H1 (cell line): Measurements from ENCODE around the gene GTF2A2. TPM values are rescaled to one million over a fixed set of nuclear protein-coding genes. Genes with fewer than 3 reads are reported as not detected.

ENCODE experiments used
- ASH2L ChIP-seq: fragments of 200-600, 300-600 bp; sonication (generic); IDR thresholded peaks from one replicate; pipeline ENCODE4 v1.7.1; 2017; ENCODE audit warnings: low read length
- BCL11A ChIP-seq, 2 experiments: IDR thresholded peaks; one replicate each; pipeline ENCODE4 v1.6.1; 2011; ENCODE audit warnings: low read depth in 2 of 2, low read length in 2 of 2, mild to moderate bottlenecking in 2 of 2
- CBX5 ChIP-seq: fragments of 300-800, 300-1000 bp; sonication (generic); IDR thresholded peaks from 2 replicates; pipeline ENCODE4 v1.7.1; 2016; ENCODE audit warnings: antibody characterized with exemption, low read length, low read depth
- CBX8 ChIP-seq: fragments of 300-800, 300-1000 bp; sonication (generic); IDR thresholded peaks from 2 replicates; pipeline ENCODE4 v1.7.1; 2016; ENCODE audit warnings: low read depth, low read length, borderline replicate concordance
- CHD1 ChIP-seq: IDR thresholded peaks from 2 replicates; pipeline ENCODE4 v1.6.1; 2012; ENCODE audit warnings: low read depth, low read length, improper control_type of control experiment
- CREB1 ChIP-seq: IDR thresholded peaks from 2 replicates; pipeline ENCODE4 v1.6.1; 2012; ENCODE audit warnings: inconsistent platforms
- EGR1 ChIP-seq: IDR thresholded peaks from 2 replicates; pipeline ENCODE4 v1.6.1; 2011; ENCODE audit warnings: low read depth, low read length, borderline replicate concordance
- EZH2 ChIP-seq: fragments of 200-600 bp; sonication (generic); IDR thresholded peaks from 2 replicates; pipeline ENCODE4 v1.7.1; 2012; ENCODE audit warnings: low read depth, mild to moderate bottlenecking, moderate library complexity, low read length, inconsistent platforms; ENCODE audit not compliant: severe bottlenecking
- KDM1A ChIP-seq: fragments of 200-600, 300-600 bp; sonication (generic); IDR thresholded peaks from 2 replicates; pipeline ENCODE4 v1.7.1; 2016; ENCODE audit warnings: mild to moderate bottlenecking, low read length, borderline replicate concordance
- PHF8 ChIP-seq: fragments of 200-600 bp; sonication (generic); conservative IDR thresholded peaks from 2 replicates; pipeline ENCODE4 v1.7.1; 2012; ENCODE audit warnings: low read depth, mild to moderate bottlenecking, inconsistent platforms, low read length, moderate library complexity
- POLR2AphosphoS5 ChIP-seq: IDR thresholded peaks from 2 replicates; pipeline ENCODE4 v1.6.1; 2011; ENCODE audit warnings: low read depth, low read length
- RFX5 ChIP-seq: IDR thresholded peaks from 2 replicates; pipeline ENCODE4 v1.6.1; 2011; ENCODE audit warnings: low read depth, low read length, improper control_type of control experiment, borderline replicate concordance
- RNF2 ChIP-seq: fragments of 200-900, 300-1000 bp; sonication (generic); IDR thresholded peaks from 2 replicates; pipeline ENCODE4 v1.7.1; 2016; ENCODE audit warnings: borderline replicate concordance, low read depth, mild to moderate bottlenecking, antibody characterized with exemption, low read length; ENCODE audit not compliant: poor library complexity, severe bottlenecking; ENCODE audit errors: missing control alignments
- RXRA ChIP-seq: IDR thresholded peaks from 2 replicates; pipeline ENCODE4 v1.6.1; 2011; ENCODE audit warnings: low read depth, mild to moderate bottlenecking, low read length, moderate library complexity; ENCODE audit not compliant: insufficient read depth
- SIX5 ChIP-seq: IDR thresholded peaks from 2 replicates; pipeline ENCODE4 v1.6.1; 2011; ENCODE audit warnings: mild to moderate bottlenecking, low read depth, low read length
- SP4 ChIP-seq: IDR thresholded peaks from 2 replicates; pipeline ENCODE4 v1.6.1; 2012; ENCODE audit warnings: low read length, inconsistent platforms
- SUZ12 ChIP-seq: fragments of 200-600 bp; sonication (generic); IDR thresholded peaks from 2 replicates; pipeline ENCODE4 v1.6.1; 2012; ENCODE audit warnings: mild to moderate bottlenecking, inconsistent platforms, low read length, moderate library complexity, mixed read lengths
- TBP ChIP-seq: IDR thresholded peaks from 2 replicates; pipeline ENCODE4 v1.6.1; 2011; ENCODE audit warnings: low read depth, low read length, improper control_type of control experiment
- TCF12 ChIP-seq: IDR thresholded peaks from 2 replicates; pipeline ENCODE4 v1.6.1; 2011; ENCODE audit warnings: low read depth, mild to moderate bottlenecking, low read length
- YY1 ChIP-seq: IDR thresholded peaks from 2 replicates; pipeline ENCODE4 v1.6.1; 2011; ENCODE audit warnings: low read depth, mild to moderate bottlenecking, low read length
- polyA plus RNA-seq, 7 experiments: library from polyadenylated mRNA; depleted of rRNA in 3 of 7; stranded (reverse) in 5 of 7; unstranded in 2 of 7; fragments of >200 nt in 5 of 7; fragments of 200-250 nt in 2 of 7; gene quantifications; 1 replicate in 5 of 7; 2 replicates in 1 of 7; 4 replicates in 1 of 7; pipeline versions ENCODE4 v1.2.1 to v1.2.3, GENCODE V29; 2011 to 2013; ENCODE audit warnings: missing spikeins in 2 of 7, mixed read lengths in 2 of 7
- total RNA-seq: library from RNA; stranded (reverse); fragmentation: NEBNext Ultra II Directional; extraction: Animal tissue kit (Norgen Biotek cat#: 25700); gene quantifications from 2 replicates; pipeline ENCODE4 v1.2.1, GENCODE V29; 2021
- TF ChIP-seq, protein P1 (sequence below), 3 experiments: IDR thresholded peaks; 1 replicate in 2 of 3; 2 replicates in 1 of 3; pipeline versions ENCODE4 v1.5.1 to v1.6.1; 2011; ENCODE audit warnings: low read length in 3 of 3, mild to moderate bottlenecking in 3 of 3, inconsistent platforms in 2 of 3, low read depth in 1 of 3, moderate library complexity in 1 of 3; ENCODE audit not compliant: insufficient read depth in 1 of 3; ENCODE audit errors: control extremely low read depth in 1 of 3
- TF ChIP-seq, protein P2 (sequence below): IDR thresholded peaks from 2 replicates; pipeline ENCODE4 v1.6.1; 2012; ENCODE audit warnings: inconsistent platforms

The GTF2A2 gene
- total and polyA plus RNA-seq, 2 of the 8 experiments (the other 6 are each of a cell fraction or from before 2014, with no cell fraction given): 52.2 to 161 TPM

DNA sequence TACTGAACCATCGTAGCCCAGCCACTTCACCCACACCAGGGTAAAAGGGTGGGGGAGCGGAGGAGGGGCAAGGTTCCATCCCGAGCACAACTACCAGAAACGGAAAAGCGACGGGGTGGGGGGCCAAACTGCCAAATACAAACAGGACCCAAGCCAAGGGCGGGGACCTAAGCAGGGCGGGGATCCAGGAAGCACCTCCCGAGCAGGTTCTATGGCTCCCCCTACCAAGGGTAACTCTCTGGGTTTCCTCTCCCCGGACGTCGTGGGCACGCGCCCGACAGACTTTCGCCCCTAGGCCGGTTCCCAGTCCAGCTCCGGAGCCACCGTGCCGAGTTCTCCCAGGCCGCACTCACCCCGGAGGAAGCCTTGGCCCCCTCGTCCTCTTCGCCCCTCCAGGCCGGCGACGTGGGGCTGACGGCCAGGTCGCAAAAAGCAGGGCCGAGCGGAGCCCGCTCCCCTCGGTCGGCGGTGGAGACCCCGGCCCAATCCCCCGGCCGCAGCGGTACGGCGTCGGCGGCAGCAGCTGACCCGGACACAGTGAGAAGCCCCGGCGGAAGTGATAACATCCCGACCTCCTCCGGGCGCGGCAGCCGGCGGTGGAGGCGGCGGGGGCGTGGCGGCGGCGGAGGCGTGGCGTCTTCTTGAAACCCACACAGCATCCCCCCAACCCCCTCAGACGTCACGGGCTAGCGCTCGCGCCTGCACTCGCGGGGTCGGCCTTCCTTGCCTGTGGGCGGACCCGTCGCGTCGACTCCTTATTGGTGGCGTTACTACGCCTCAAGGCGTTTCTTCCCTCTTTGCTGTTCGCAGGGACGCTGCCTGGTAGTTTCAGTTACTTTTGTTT, 31.7 kb upstream of the GTF2A2 start, which contains the start of gene BNIP2 (continued):
- TF ChIP-seq KDM1A (no peak), PHF8 (peak; percentile 97), RFX5 (no peak), RXRA (no peak), CHD1 (no peak), TCF12 (no peak), CBX5 (no peak), CBX8 (no peak), YY1 (0 out of 2 replicates have a peak, but pooled peaks have one; percentile 9), BCL11A (IDR thresholded peaks at IDR 0.05; ENCODE audit: low read depth in 2 of 2, low read length in 2 of 2) (no peak), TBP (peak; percentile 80), EZH2 (no peak), SUZ12 (no peak), SP4 (no peak), RNF2 (no peak), ASH2L (peak; percentile 97), POLR2AphosphoS5 (peak; percentile 86), EGR1 (peak; percentile 78; the same call in 1 of the 2 replicates), SIX5 (no peak), CREB1 (peak; percentile 89)
- TF ChIP-seq, protein P1, sequence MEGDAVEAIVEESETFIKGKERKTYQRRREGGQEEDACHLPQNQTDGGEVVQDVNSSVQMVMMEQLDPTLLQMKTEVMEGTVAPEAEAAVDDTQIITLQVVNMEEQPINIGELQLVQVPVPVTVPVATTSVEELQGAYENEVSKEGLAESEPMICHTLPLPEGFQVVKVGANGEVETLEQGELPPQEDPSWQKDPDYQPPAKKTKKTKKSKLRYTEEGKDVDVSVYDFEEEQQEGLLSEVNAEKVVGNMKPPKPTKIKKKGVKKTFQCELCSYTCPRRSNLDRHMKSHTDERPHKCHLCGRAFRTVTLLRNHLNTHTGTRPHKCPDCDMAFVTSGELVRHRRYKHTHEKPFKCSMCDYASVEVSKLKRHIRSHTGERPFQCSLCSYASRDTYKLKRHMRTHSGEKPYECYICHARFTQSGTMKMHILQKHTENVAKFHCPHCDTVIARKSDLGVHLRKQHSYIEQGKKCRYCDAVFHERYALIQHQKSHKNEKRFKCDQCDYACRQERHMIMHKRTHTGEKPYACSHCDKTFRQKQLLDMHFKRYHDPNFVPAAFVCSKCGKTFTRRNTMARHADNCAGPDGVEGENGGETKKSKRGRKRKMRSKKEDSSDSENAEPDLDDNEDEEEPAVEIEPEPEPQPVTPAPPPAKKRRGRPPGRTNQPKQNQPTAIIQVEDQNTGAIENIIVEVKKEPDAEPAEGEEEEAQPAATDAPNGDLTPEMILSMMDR (IDR thresholded peaks at IDR 0.05; ENCODE audit: control extremely low read depth in 1 of 3, insufficient read depth in 1 of 3, low read depth in 1 of 3, low read length in 3 of 3): no peak
- TF ChIP-seq, protein P2, sequence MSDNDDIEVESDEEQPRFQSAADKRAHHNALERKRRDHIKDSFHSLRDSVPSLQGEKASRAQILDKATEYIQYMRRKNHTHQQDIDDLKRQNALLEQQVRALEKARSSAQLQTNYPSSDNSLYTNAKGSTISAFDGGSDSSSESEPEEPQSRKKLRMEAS: peak; percentile 54
